GM18502 (cell line): Measurements from ENCODE around the gene ASAH2B.

Experiments used
- ATAC-seq: cut with Tn5 transposase; IDR thresholded peaks from one replicate; pipeline ENCODE4 v1.9.1; 2021; ENCODE audit warnings: mild to moderate bottlenecking; ENCODE audit not compliant: unreplicated experiment, poor library complexity

Gene ASAH2B

GRCh38 chr10:50794490-50794889 is 54.8 kb downstream of the ASAH2B start:
- ATAC-seq: no peak

- no peak for ATAC-seq
These were observed 57.0 kb downstream of the ASAH2B start for GRCh38 chr10:50796693-50797092.

- ATAC-seq: no peak
These were observed 58.6 kb downstream of the ASAH2B start for GRCh38 chr10:50798297-50798696.

- no peak for ATAC-seq
These were observed 59.9 kb downstream of the ASAH2B start for GRCh38 chr10:50799595-50799994.

- ATAC-seq: no peak
These were observed 66.4 kb downstream of the ASAH2B start for GRCh38 chr10:50805981-50806622.

- ATAC-seq: no peak
These were observed 68.4 kb downstream of the ASAH2B start for GRCh38 chr10:50807851-50808776.
